Nephron progenitor cell (in vitro differentiated cells): Measurements from ENCODE around the gene GAS2L1.

Experiments used
- DNase-seq: peaks from one replicate; pipeline ENCODE4 v3.0.0; 2021
- H3K27ac Mint-ChIP-seq: 2 replicates; pipeline ENCODE4 v1.8.0; 2021; ENCODE audit warnings: mild to moderate bottlenecking, moderate library complexity, mixed read lengths
- H3K27me3 Mint-ChIP-seq: 2 replicates; pipeline ENCODE4 v1.8.0; 2021; ENCODE audit warnings: mild to moderate bottlenecking, low read depth, mixed read lengths; ENCODE audit not compliant: poor library complexity
- H3K36me3 Mint-ChIP-seq: 2 replicates; pipeline ENCODE4 v1.8.0; 2021; ENCODE audit warnings: low read depth, mixed read lengths
- H3K4me1 Mint-ChIP-seq: 2 replicates; pipeline ENCODE4 v1.8.0; 2021; ENCODE audit warnings: mixed read lengths
- H3K4me3 Mint-ChIP-seq: 2 replicates; pipeline ENCODE4 v1.8.0; 2021; ENCODE audit warnings: mild to moderate bottlenecking, moderate library complexity, mixed read lengths
- H3K9me3 Mint-ChIP-seq: 2 replicates; pipeline ENCODE4 v1.8.0; 2021; ENCODE audit warnings: mild to moderate bottlenecking, moderate library complexity, mixed read lengths
- CTCF ChIP-seq: fragments of 200-600 bp; sonication (generic); IDR thresholded peaks from 2 replicates; pipeline ENCODE4 v1.5.0; 2021; ENCODE audit warnings: antibody characterized with exemption

The GAS2L1 gene

GRCh38 chr22:29306175-29306834, at the start of gene GAS2L1:
GAS2L1 (plus strand) TSS chr22:29306650; CDS start chr22:29308106, 1,456 bp downstream.
- Mint-ChIP-seq H3K27me3 (no peaks in the 10 kb centered on the region), H3K4me1 (peaks cover 16% of the 10 kb centered on the region), H3K27ac (no peak within 1 kb of the TSS), H3K36me3 (no peaks in the 10 kb centered on the region), H3K9me3 (no peaks in the 10 kb centered on the region), H3K4me3 (peak within 1 kb of the TSS; percentile 91)
- TF ChIP-seq CTCF = peak; percentile 51
- peak; percentile 84 for DNase-seq

- Mint-ChIP-seq H3K4me1 (no peaks in the 10 kb centered on the region), H3K27me3 (no peaks in the 10 kb centered on the region), H3K4me3 (no peak overlapping the region), H3K27ac (peak overlapping the region; percentile 22), H3K9me3 (no peaks in the 10 kb centered on the region), H3K36me3 (peaks cover 9% of the 10 kb centered on the region)
- TF ChIP-seq CTCF = no peak
- DNase-seq = no peak
Measured at GRCh38 chr22:29257751-29258181, 48.7 kb upstream of the GAS2L1 start.

GRCh38 chr22:29258407-29259252, 47.8 kb upstream of the GAS2L1 start:
- no peaks in the 10 kb centered on the region for H3K27me3 Mint-ChIP-seq
- DNase-seq = no peak
- peaks cover 9% of the 10 kb centered on the region for H3K36me3 Mint-ChIP-seq
- H3K9me3 Mint-ChIP-seq = no peaks in the 10 kb centered on the region
- H3K4me1 Mint-ChIP-seq = no peaks in the 10 kb centered on the region
- H3K27ac Mint-ChIP-seq = peak overlapping the region; percentile 22
- TF ChIP-seq CTCF = no peak
- H3K4me3 Mint-ChIP-seq = no peak overlapping the region

GRCh38 chr22:29259253-29259899, 47.1 kb upstream of the GAS2L1 start:
- peak overlapping the region; percentile 29 for H3K27ac Mint-ChIP-seq
- H3K4me3 Mint-ChIP-seq = no peak overlapping the region

GRCh38 chr22:29260031-29260560, 46.4 kb upstream of the GAS2L1 start:
- Mint-ChIP-seq H3K36me3 (peaks cover 14% of the 10 kb centered on the region), H3K4me3 (no peak overlapping the region), H3K9me3 (no peaks in the 10 kb centered on the region), H3K27me3 (no peaks in the 10 kb centered on the region), H3K27ac (no peak overlapping the region), H3K4me1 (no peaks in the 10 kb centered on the region)
- no peak for TF ChIP-seq CTCF
- no peak for DNase-seq

More at GRCh38 chr22:29259253-29259899, 47.1 kb upstream of the GAS2L1 start:
- H3K27me3 Mint-ChIP-seq = no peaks in the 10 kb centered on the region
- no peaks in the 10 kb centered on the region for H3K4me1 Mint-ChIP-seq
- H3K9me3 Mint-ChIP-seq = no peaks in the 10 kb centered on the region
- H3K36me3 Mint-ChIP-seq = peaks cover 11% of the 10 kb centered on the region
- TF ChIP-seq CTCF = peak; percentile 7
- no peak for DNase-seq
